Measurements from ENCODE around the gene NES.

The NES gene

GRCh38 chr1:156700736-156701531 is 23.7 kb upstream of the NES start:
- TF ChIP-seq REST (IDR thresholded peaks at IDR 0.05; ENCODE audit: insufficient replicate concordance, low read depth) (no peak), CTCF (IDR thresholded peaks at IDR 0.05; ENCODE audit: insufficient read depth, low read length) (no peak)
- H3K27ac ChIP-seq (replicated peaks): no peak overlapping the region

GRCh38 chr1:156698995-156699394 is 21.8 kb upstream of the NES start:
- Histone ChIP-seq H3K27ac (replicated peaks) (no peak overlapping the region), H3K27me3 (ENCODE audit: insufficient read depth, poor library complexity, severe bottlenecking) (peaks cover 14% of the 10 kb centered on the region), H3K4me3 (replicated peaks; ENCODE audit: insufficient read depth, low read length) (no peak overlapping the region)
- no peak for DNase-seq (ENCODE audit: low read depth in 1 of 2, low spot score in 1 of 2)
- TF ChIP-seq GABPA (IDR thresholded peaks at IDR 0.05; ENCODE audit: low read depth) (no peak), CTCF (IDR thresholded peaks at IDR 0.05; ENCODE audit: insufficient read depth, low read length) (no peak), REST (IDR thresholded peaks at IDR 0.05; ENCODE audit: insufficient replicate concordance, low read depth) (no peak), SPI1 (IDR thresholded peaks at IDR 0.05; ENCODE audit: borderline replicate concordance, low read depth) (no peak), POLR2AphosphoS5 (IDR thresholded peaks at IDR 0.05; ENCODE audit: low read depth) (no peak)

More at GRCh38 chr1:156700736-156701531, 23.7 kb upstream of the NES start:
- Histone ChIP-seq H3K27me3 (ENCODE audit: insufficient read depth, poor library complexity, severe bottlenecking) (peaks cover 34% of the 10 kb centered on the region), H3K4me3 (replicated peaks; ENCODE audit: insufficient read depth, low read length) (no peak overlapping the region)
- no peak for DNase-seq (ENCODE audit: low read depth in 1 of 2, low spot score in 1 of 2)

- Histone ChIP-seq H3K4me3 (replicated peaks; ENCODE audit: insufficient read depth, low read length) (no peak overlapping the region), H3K27ac (replicated peaks) (no peak overlapping the region), H3K27me3 (ENCODE audit: insufficient read depth, poor library complexity, severe bottlenecking) (peaks cover 17% of the 10 kb centered on the region)
- no peak for DNase-seq (ENCODE audit: low read depth in 1 of 2, low spot score in 1 of 2)
- TF ChIP-seq REST (IDR thresholded peaks at IDR 0.05; ENCODE audit: insufficient replicate concordance, low read depth) (no peak), SPI1 (IDR thresholded peaks at IDR 0.05; ENCODE audit: borderline replicate concordance, low read depth) (no peak), GABPA (IDR thresholded peaks at IDR 0.05; ENCODE audit: low read depth) (no peak), POLR2AphosphoS5 (IDR thresholded peaks at IDR 0.05; ENCODE audit: low read depth) (no peak), CTCF (IDR thresholded peaks at IDR 0.05; ENCODE audit: insufficient read depth, low read length) (no peak)
Measured at GRCh38 chr1:156697481-156697880, 20.3 kb upstream of the NES start.
